Neural progenitor cell (in vitro differentiated cells): ENCODE measurements around the gene GMDS. TPM values are rescaled to one million over a fixed set of nuclear protein-coding genes. Genes with fewer than 3 reads are reported as not detected.

ENCODE experiments used
- DNase-seq: peaks from one replicate; pipeline ENCODE4 v3.0.0-alpha.2; 2016; ENCODE audit warnings: low spot score
- H2AFZ ChIP-seq: fragments of 200-600 bp; sonication (generic); replicated peaks from 2 replicates; pipeline ENCODE4 v1.6.1; 2016; ENCODE audit warnings: antibody characterized with exemption
- H3F3A ChIP-seq: fragments of 200-600 bp; sonication (generic); 2 replicates; pipeline ENCODE4 v1.6.1; 2016; ENCODE audit warnings: antibody characterized with exemption, low read depth
- H3K27ac ChIP-seq: fragments of 200-600 bp; sonication (generic); 2 replicates; pipeline ENCODE4 v1.5.1; 2016; ENCODE audit warnings: mild to moderate bottlenecking
- H3K27me3 ChIP-seq: fragments of 200-600 bp; sonication (generic); 2 replicates; pipeline ENCODE4 v1.6.1; 2016; ENCODE audit warnings: mild to moderate bottlenecking, moderate library complexity
- H3K36me3 ChIP-seq: fragments of 200-600 bp; sonication (generic); 2 replicates; pipeline ENCODE4 v1.5.1; 2016
- H3K4me1 ChIP-seq: fragments of 200-600 bp; sonication (generic); 2 replicates; pipeline ENCODE4 v1.6.1; 2016; ENCODE audit warnings: mixed run types
- H3K4me2 ChIP-seq: fragments of 200-600 bp; sonication (generic); 2 replicates; pipeline ENCODE4 v1.6.1; 2016
- H3K4me3 ChIP-seq: fragments of 200-600 bp; sonication (generic); 2 replicates; pipeline ENCODE4 v1.5.1; 2016
- H3K79me2 ChIP-seq: fragments of 200-600 bp; sonication (generic); 2 replicates; pipeline ENCODE4 v1.6.1; 2016; ENCODE audit warnings: low read depth
- H3K9ac ChIP-seq: fragments of 200-600 bp; sonication (generic); 2 replicates; pipeline ENCODE4 v1.6.1; 2016
- H3K9me3 ChIP-seq: fragments of 200-600 bp; sonication (generic); 2 replicates; pipeline ENCODE4 v1.5.1; 2016; ENCODE audit warnings: low read depth
- H4K20me1 ChIP-seq: fragments of 200-600 bp; sonication (generic); 2 replicates; pipeline ENCODE4 v1.6.1; 2016; ENCODE audit warnings: low read depth
- H3K27ac Mint-ChIP-seq: 3 replicates; pipeline ENCODE4 v1.8.0; 2021; ENCODE audit warnings: mixed read lengths
- H3K27me3 Mint-ChIP-seq: 2 replicates; pipeline ENCODE4 v1.8.0; 2022; ENCODE audit warnings: low read depth, mild to moderate bottlenecking, inconsistent platforms, moderate library complexity, mixed read lengths; ENCODE audit not compliant: insufficient read depth
- H3K36me3 Mint-ChIP-seq: 3 replicates; pipeline ENCODE4 v1.8.0; 2021; ENCODE audit warnings: mixed read lengths
- H3K4me1 Mint-ChIP-seq: 3 replicates; pipeline ENCODE4 v1.8.0; 2021; ENCODE audit warnings: mixed read lengths
- H3K4me3 Mint-ChIP-seq: 3 replicates; pipeline ENCODE4 v1.8.0; 2021; ENCODE audit warnings: mild to moderate bottlenecking, moderate library complexity, mixed read lengths
- H3K9me3 Mint-ChIP-seq: 3 replicates; pipeline ENCODE4 v1.8.0; 2020; ENCODE audit warnings: mixed read lengths
- EZH2 ChIP-seq: fragments of 200-600 bp; sonication (generic); IDR thresholded peaks from 2 replicates; pipeline ENCODE4 v1.6.1; 2017; ENCODE audit warnings: antibody characterized with exemption, mild to moderate bottlenecking, moderate library complexity
- EZH2phosphoT487 ChIP-seq: fragments of 200-600 bp; sonication (generic); IDR thresholded peaks from 2 replicates; pipeline ENCODE4 v1.6.1; 2017; ENCODE audit warnings: antibody characterized with exemption
- total RNA-seq: library from RNA; depleted of rRNA; stranded (reverse); fragments of >200 nt; gene quantifications from 2 replicates; pipeline ENCODE4 v1.2.3, GENCODE V29; 2015; ENCODE audit warnings: low replicate concordance
- TF ChIP-seq, protein P1 (sequence below): fragments of 200-600 bp; sonication (generic); IDR thresholded peaks from 2 replicates; pipeline ENCODE4 v1.5.1; 2017; ENCODE audit warnings: antibody characterized with exemption, mild to moderate bottlenecking

The GMDS gene
- total RNA-seq, 1 donor from 2014 or later, result 22.6 TPM

DNA sequence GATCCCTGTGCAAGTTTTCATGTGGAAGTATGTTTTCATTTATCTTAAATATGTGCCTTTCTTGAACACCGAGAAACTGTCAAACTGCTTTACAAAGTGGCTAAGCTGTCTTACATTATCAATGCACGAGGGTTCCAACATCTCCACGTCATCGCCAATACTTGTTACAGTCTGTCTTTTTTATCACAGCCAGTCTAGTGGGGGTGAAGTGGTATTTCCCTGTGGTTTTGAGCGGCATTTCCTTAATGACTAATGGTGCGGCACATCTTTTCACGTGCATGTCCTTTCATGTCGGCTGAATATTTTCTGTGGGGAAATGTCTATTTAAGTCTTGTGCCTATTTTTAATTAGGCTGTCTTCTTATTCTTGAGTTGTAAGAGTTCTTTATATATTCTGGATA lies 355.3 kb downstream of the GMDS start:
- Mint-ChIP-seq H3K4me3 (no peak overlapping the region), H3K27ac (no peak overlapping the region), H3K36me3 (no peaks in the 10 kb centered on the region), H3K4me1 (peaks cover 11% of the 10 kb centered on the region), H3K9me3 (no peaks in the 10 kb centered on the region), H3K27me3 (peaks cover 2% of the 10 kb centered on the region)
- peaks cover 10% of the 10 kb centered on the region for H3K4me1 ChIP-seq
- no peak overlapping the region for H2AFZ ChIP-seq
- no peaks in the 10 kb centered on the region for H3K27me3 ChIP-seq
- H3F3A ChIP-seq, result peaks cover 3% of the 10 kb centered on the region
- no peaks in the 10 kb centered on the region for H4K20me1 ChIP-seq
- TF ChIP-seq, protein P1, sequence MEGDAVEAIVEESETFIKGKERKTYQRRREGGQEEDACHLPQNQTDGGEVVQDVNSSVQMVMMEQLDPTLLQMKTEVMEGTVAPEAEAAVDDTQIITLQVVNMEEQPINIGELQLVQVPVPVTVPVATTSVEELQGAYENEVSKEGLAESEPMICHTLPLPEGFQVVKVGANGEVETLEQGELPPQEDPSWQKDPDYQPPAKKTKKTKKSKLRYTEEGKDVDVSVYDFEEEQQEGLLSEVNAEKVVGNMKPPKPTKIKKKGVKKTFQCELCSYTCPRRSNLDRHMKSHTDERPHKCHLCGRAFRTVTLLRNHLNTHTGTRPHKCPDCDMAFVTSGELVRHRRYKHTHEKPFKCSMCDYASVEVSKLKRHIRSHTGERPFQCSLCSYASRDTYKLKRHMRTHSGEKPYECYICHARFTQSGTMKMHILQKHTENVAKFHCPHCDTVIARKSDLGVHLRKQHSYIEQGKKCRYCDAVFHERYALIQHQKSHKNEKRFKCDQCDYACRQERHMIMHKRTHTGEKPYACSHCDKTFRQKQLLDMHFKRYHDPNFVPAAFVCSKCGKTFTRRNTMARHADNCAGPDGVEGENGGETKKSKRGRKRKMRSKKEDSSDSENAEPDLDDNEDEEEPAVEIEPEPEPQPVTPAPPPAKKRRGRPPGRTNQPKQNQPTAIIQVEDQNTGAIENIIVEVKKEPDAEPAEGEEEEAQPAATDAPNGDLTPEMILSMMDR, result no peak
- TF ChIP-seq EZH2, result no peak
- TF ChIP-seq EZH2phosphoT487, result no peak
- H3K4me3 ChIP-seq, result no peak overlapping the region
- H3K27ac ChIP-seq, result no peak overlapping the region
- H3K79me2 ChIP-seq, result no peaks in the 10 kb centered on the region
- no peaks in the 10 kb centered on the region for H3K9me3 ChIP-seq
- no peaks in the 10 kb centered on the region for H3K36me3 ChIP-seq
- no peak for DNase-seq
- no peak overlapping the region for H3K9ac ChIP-seq
- H3K4me2 ChIP-seq, result no peak overlapping the region

DNA sequence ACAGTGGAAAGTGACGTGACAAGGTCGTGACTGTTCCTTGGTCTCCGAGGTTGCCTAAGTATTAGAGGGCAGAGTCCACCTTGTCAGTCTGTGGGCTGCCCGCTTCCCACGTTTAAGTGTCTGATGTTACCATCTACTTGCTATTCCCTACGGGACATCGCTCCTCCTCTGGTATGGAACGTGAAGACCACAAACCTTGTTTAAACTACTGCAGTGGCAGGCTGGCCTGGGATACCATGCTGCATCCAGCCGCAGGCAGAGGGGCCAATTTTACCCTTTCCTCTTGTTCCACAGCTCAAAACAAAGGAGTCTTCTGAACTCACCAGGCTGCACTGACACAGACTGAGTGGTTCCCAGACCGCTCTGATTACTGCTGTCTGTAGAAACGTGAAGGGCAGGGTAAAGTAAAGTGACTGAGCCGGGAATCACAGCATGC lies 359.8 kb downstream of the GMDS start:
- peaks cover 3% of the 10 kb centered on the region for H3F3A ChIP-seq
- no peaks in the 10 kb centered on the region for H3K36me3 Mint-ChIP-seq
- no peaks in the 10 kb centered on the region for H3K9me3 Mint-ChIP-seq
- no peak overlapping the region for H3K4me3 ChIP-seq
- DNase-seq, result peak; percentile 55
- H3K4me1 ChIP-seq, result peaks cover 10% of the 10 kb centered on the region
- H3K27me3 ChIP-seq, result no peaks in the 10 kb centered on the region
- peaks cover 17% of the 10 kb centered on the region for H3K4me1 Mint-ChIP-seq
- TF ChIP-seq EZH2phosphoT487 (no peak), EZH2 (no peak)
- TF ChIP-seq, protein P1, result no peak
- H3K27ac ChIP-seq, result no peak overlapping the region
- H3K4me3 Mint-ChIP-seq, result peak overlapping the region; percentile 25
- no peaks in the 10 kb centered on the region for H3K36me3 ChIP-seq
- H3K79me2 ChIP-seq, result no peaks in the 10 kb centered on the region
- H3K27ac Mint-ChIP-seq, result peak overlapping the region; percentile 81
- H2AFZ ChIP-seq, result no peak overlapping the region
- no peaks in the 10 kb centered on the region for H3K9me3 ChIP-seq
- H4K20me1 ChIP-seq, result no peaks in the 10 kb centered on the region
- H3K4me2 ChIP-seq, result peak overlapping the region; percentile 48
- H3K9ac ChIP-seq, result no peak overlapping the region
- no peaks in the 10 kb centered on the region for H3K27me3 Mint-ChIP-seq

DNA sequence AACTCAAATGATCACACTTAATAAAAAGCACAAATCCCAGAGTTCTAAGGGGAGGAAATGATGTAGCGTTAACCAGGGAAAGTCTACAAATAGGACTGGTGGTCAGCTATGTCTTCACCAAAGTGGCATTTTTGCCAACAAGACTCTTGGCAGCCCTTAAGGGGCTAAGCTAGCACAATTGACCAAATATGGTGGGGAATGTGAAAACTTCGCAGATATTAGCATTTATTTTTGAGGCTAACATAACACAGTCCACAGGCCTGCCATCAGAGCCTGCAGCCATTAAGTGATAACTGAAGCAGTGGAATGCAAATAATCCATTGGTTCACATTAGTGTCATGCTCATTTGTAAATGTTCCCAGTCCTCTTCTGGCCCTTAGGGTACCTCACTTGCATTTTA lies 361.1 kb downstream of the GMDS start:
- Mint-ChIP-seq H3K27ac (no peak overlapping the region), H3K9me3 (no peaks in the 10 kb centered on the region), H3K4me3 (no peak overlapping the region), H3K4me1 (peaks cover 17% of the 10 kb centered on the region), H3K27me3 (no peaks in the 10 kb centered on the region), H3K36me3 (no peaks in the 10 kb centered on the region)
- TF ChIP-seq EZH2 (no peak), EZH2phosphoT487 (no peak)
- TF ChIP-seq, protein P1, result no peak
- H3F3A ChIP-seq, result peaks cover 3% of the 10 kb centered on the region
- H2AFZ ChIP-seq, result no peak overlapping the region
- no peaks in the 10 kb centered on the region for H3K9me3 ChIP-seq
- H3K79me2 ChIP-seq, result no peaks in the 10 kb centered on the region
- H3K27me3 ChIP-seq, result no peaks in the 10 kb centered on the region
- H3K36me3 ChIP-seq, result no peaks in the 10 kb centered on the region
- H3K4me2 ChIP-seq, result no peak overlapping the region
- DNase-seq, result no peak
- H3K4me3 ChIP-seq, result no peak overlapping the region
- H3K4me1 ChIP-seq, result peaks cover 10% of the 10 kb centered on the region
- no peaks in the 10 kb centered on the region for H4K20me1 ChIP-seq
- no peak overlapping the region for H3K9ac ChIP-seq
- H3K27ac ChIP-seq, result no peak overlapping the region
